Fibroblast of skin of left biceps (primary cell): ENCODE results near the gene IPO9.
"Not testable (repeated sequence)": the region's sequence is repeated elsewhere in the genome, so short reads cannot be mapped to it uniquely, and the experiment has no call there.

Experiments used
- DNase-seq, 2 experiments: peaks; one replicate each; pipeline ENCODE4 v3.0.0-alpha.2; 2013; ENCODE audit warnings: low read depth in 2 of 2

IPO9 gene

DNA sequence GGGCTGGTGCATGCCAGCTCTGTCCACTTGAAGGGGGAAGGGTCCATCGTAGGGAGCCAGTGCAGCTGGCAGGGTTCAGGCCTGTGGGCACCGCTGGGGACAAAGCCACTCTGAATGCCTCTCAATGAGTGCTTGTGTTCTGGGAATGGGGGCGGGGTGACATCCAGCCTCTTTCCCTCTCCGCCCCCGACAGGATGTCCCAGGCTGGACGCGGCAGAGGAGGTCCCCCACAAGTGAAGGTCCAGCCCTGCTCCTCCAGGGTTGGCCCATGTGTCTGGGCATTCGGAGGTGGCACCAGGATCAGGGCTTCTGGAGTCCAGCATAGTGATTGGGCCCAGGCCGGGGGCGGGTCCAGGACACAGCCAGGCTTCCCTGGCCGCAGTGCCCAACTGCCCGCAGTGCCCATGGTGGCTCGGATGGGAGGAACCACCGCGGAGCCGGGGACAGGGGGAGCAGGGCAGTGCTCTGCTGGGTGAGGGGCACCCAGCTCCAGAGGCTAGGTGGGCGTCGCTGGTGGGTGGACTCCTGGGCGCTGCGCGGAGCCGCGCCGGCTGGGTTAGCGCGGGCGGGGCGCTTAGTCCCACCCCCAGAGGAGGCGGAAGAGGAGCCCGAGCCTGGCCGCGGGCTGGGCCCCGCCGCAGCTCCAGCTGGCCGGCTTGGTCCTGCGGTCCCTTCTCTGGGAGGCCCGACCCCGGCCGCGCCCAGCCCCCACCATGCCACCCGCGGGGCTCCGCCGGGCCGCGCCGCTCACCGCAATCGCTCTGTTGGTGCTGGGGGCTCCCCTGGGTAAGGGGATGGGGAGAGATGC lies 59.5 kb downstream of the IPO9 start, which contains the start of gene SHISA4:
Gene SHISA4 (plus strand): TSS at position 617 of the 808 bp plus-strand sequence. CDS start 97 bp downstream, at position 714.
- no peak for DNase-seq

DNA sequence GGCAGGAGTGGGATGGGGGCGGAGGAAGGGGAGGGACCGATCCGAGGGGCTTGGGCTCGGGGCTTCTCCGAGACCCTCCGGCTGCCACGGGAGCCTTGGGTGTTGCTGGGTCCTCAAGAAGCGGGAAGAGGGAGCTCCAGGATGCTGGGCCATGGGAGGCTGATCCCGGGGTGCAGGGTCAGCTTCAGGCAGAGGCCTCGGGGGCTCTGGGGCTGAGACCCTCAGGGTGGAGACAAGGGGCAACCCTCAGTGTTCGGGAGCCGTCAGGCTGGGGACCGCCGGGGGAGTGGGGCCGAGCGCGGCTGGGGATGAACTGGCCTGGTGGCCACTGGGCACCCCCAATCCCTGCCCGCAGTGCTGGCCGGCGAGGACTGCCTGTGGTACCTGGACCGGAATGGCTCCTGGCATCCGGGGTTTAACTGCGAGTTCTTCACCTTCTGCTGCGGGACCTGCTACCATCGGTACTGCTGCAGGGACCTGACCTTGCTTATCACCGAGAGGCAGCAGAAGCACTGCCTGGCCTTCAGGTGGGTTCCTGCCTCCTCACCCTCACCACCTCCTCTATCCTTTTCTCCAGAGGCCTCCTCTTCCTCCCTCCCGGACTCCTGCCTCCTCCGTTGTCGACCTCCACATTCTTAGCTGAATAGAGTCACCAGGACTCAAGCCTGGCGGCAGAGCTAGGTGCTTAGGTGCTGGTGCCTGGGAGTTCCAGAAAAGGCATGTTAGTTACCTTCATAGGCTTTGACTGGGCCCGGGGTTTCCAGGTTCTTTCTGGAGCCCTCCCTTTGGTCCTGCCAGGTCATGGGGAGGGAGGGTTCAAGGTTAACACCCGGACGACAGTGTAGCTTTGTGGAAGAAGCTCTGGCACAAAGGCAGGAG lies 60.4 kb downstream of the IPO9 start:
- no peak for DNase-seq

DNA sequence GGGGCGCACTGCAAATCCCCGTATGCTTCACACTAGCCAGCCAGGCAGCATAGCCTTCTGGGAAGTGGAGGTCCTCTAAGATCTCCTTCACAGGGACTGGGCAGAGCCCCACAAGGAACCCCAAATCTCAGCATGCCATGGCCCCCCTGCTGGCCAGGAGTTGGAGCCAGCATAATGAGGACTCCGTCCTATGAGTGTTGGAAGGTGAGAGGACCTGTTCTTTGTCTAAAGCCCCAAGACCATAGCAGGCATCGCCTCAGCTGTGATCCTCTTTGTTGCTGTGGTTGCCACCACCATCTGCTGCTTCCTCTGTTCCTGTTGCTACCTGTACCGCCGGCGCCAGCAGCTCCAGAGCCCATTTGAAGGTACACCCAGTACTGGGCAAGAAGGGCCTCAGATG lies 61.3 kb downstream of the IPO9 start:
- no peak for DNase-seq

DNA sequence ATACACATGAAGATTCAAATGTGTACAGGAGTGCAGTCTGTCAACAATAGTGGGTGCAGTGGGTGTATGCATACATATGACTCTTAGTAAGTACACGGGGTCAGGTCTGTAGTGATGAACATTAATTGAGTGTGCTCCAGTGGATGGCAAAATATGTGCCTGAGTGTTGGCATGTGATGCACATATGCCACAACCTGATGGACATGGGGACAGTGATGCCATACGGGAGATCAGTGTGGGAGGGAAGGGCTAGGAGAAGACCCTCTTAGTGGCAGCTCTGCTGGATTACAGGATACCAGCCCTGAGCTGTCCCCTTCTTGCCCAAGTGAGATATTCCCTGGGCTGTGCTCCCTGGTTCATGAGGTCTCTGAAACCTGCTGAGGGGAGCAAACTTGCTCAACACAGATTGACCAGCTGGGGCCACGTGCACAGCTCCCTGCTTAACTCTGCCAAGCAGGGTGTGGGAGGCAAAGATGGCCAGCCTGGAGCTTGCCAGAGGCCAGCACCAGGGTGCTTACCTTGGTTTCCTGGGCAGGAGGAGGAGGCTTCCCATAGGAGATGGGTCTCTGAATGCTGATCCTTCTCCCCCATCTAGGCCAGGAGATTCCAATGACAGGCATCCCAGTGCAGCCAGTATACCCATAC lies 62.0 kb downstream of the IPO9 start:
- no peak for DNase-seq

DNA sequence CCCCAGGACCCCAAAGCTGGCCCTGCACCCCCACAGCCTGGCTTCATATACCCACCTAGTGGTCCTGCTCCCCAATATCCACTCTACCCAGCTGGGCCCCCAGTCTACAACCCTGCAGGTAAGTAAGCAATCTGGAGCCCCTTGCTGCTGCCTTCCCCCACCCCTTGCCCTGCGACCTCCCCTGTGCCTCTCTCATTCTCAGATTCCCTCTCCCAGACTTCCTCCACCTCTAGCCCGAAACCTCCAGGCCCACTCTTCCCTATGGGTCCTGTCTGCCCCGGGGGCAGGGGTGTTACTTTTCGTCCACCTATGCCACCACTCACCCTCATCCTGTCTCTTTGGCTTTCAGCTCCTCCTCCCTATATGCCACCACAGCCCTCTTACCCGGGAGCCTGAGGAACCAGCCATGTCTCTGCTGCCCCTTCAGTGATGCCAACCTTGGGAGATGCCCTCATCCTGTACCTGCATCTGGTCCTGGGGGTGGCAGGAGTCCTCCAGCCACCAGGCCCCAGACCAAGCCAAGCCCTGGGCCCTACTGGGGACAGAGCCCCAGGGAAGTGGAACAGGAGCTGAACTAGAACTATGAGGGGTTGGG lies 62.6 kb downstream of the IPO9 start:
- no peak for DNase-seq

DNA sequence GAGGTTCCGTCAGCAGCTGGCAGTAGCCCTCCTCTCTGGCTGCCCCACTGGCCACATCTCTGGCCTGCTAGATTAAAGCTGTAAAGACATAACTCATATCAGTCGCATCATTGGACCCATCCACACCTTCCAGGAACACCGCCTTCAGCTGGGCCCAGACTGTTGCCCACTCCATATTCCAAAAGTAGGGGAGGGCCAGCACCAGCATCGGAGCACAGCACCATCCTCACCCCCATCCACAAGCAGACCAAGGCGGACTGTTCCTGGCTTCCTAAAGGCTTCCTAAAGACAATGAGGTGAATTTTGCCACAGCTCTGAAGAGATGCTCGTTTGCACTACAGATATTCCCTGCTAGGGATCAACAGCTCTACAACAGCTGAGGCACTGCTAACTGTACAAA lies 63.3 kb downstream of the IPO9 start:
- DNase-seq: no peak

DNA sequence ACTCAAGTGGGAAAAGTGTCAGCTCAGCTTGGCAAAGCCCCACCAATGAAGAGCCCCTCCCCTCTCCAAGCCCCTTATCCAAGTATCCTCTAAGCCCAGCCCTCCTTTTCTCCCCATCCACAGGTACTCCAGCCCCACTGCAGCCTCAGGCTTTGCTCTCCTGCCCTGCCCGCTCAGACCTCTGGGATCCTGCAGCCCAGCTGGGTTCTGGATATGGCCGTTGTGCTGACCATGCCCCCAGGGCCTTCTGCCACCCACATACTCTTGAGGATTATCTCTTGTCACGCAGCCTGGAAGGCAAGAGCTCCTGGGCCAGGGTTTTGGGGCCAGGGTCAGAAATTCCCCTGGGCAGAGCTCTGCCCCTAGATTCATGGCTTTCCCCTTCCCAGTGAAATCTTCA lies 64.5 kb downstream of the IPO9 start:
- no peak for DNase-seq

DNA sequence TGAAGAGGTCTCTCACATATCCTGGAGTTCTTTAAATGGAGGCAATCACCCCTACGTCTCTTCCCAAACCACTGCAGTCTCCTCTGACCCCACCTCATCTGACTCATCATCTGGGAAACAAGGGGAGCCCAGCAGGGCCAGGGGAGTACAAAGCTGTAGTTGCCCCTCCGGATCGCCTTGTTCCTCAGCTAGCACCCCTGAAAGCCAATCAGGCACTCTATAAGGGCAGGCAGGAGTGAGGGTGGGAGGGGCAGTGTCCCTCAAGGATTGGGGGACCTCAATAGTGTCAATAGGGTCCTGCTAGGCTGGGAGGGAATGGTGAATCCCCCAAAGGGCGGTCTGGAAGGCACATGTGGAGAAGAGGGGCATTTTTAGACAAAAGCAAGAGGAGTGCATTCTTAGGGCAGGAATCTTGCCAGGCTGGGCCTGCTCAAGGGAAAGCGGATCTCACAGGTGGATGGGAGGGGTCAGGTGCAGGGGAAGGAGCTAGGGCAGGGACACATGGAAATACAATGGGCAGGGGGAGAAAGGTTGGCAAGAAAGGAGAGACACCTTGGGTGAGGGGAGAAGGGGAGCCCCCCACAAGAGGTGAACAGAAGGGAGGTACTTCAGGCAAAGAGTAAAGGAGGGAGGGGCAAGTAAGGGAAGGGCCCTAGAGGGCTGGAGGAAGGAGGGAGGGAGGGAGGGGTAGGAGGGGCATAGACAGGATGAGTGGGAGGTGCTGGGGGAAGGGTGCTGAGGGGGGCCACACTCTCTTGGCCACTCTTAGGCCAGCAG lies 65.6 kb downstream of the IPO9 start:
- DNase-seq: no peak

DNA sequence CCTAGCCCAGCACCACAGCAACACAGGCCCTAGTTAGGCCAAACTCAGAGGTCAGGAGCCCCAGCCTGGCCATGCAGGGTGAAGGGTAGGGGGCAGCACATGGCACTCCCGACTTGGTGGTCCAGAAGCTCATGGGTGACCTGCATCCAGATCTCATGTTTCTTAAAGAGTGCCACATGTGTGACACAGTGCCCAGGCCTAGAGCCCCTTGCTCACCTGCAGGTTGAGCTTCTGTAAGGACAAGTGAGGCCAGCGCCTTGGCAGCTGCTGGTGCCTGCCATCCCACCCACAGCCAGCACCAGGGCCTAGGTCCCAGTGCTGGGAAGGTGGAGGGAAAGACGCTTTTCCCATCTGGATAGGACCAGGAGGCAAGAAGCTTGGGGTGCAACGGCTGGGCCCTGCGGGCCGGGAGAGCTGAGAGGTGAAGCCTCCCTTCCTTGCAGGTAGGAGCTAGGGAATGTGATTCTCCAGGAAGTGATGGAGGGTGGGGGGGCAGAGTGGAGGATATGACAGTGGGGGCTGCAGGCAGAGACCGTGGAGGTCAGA lies 66.2 kb downstream of the IPO9 start:
- DNase-seq: no peak

DNA sequence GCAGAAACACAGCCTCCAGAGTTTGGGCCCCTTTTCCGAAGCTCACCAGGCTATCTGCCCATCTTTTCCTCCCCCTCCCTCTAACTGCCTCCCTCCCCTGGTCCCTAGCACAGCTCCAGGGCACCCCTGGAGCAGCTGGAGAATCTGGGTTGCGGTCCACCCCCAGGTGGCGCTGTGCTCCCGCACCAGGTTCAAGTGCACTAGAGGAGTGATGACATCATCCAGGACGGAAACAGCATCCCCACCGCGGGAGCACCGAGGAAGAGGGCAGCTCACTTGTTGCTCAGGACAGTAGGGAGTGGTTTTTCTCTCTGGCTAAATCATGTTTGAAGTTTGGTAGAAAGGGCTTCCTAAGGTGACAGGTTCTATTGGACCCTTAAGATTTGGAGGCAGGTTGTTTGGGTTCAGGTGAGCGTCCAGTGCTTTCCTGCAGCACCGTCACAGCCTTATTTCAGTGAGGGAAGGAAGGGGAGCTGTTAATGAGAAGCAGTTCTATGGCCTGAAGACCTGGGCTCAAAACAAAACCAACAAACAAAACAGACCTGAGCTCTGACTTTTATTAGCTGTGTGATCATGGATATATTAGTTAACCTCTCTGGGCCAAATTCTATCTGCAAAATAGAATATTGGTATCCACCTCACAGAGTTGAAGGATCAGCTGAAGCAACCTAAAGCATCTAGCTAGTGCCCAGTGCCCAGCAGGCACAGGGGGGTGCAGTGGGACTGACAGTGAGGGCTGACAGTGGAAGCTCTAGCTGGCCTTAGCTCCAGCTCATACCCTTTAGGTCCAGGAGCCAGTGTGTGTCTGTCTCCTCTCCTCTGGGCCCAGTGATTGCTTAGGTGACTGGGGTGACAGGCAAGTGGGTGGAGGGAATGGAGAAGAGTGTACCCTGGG lies 67.2 kb downstream of the IPO9 start:
- peak; percentile 65 to 73 for DNase-seq

DNA sequence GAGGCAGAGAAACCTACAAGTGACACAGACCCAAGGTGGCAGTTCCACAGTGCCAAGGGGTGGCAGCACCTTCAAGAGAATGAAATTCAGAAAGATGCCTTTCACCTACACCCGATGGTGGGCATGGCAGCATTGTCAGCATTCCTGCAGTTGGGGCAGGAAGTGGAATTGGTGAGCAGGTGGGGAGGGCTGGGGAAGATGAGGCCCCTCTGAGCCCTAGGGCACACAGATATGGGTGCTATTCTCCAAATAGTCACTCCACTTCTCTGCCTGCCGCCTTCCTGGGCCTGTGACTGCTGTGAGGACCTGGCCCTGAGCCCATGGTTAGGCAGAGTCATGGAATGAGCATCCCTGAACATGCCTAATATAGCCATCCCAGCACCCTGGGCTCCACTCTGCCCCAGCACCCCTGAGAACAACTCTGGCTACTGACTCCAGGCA lies 68.0 kb downstream of the IPO9 start:
- DNase-seq: peak; percentile 37 to 39

DNA sequence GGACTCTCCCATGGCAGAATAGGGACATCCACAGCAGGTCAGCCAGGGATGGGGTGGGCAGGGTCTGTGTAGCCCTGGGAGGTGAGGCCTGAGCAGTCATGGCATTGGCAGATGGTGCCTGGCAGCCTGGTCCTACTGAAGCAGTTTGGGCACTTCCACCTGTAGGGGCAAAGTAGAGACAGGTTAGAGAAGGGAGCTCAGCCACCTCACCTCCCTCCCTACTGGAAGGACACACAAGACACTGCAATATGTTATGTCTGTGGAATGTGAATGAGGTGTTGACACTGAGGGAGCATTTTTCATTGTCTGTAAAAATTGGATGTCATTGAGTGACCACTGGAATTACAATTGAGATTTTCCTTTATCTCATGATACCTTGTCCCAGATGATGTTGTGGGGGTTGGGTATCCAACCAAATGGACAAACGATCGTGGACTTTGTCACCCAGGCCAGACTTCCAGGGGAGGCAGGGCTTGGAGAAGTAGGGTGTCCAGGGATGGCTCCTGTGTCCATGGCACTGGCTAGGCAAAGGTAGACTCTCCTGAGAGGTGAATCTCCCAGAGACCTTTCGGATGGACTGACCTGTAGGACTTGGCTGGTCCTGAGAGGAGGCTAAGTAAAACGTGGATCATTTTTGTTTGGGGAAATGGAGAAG lies 69.4 kb downstream of the IPO9 start:
- DNase-seq: no peak

DNA sequence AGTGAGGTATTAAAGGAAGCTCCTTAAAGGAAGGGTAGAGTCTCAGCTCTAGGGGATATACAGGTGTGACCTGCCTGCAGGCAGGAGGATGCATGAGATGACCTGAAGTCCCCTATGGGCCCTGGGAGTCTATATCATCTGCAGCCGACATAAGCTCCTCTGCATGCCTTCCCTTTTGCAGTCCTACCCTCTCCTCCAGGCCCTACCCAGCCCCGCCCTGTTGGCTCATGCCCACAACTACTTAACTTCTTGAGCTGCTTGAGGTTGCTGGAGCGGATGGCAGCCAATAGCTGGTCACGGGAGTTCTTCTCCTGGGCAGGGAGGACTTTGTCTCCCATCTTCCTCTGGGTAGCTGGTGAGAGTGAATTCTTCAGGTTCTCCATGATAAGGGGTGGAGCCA lies 70.0 kb downstream of the IPO9 start:
- no peak for DNase-seq

DNA sequence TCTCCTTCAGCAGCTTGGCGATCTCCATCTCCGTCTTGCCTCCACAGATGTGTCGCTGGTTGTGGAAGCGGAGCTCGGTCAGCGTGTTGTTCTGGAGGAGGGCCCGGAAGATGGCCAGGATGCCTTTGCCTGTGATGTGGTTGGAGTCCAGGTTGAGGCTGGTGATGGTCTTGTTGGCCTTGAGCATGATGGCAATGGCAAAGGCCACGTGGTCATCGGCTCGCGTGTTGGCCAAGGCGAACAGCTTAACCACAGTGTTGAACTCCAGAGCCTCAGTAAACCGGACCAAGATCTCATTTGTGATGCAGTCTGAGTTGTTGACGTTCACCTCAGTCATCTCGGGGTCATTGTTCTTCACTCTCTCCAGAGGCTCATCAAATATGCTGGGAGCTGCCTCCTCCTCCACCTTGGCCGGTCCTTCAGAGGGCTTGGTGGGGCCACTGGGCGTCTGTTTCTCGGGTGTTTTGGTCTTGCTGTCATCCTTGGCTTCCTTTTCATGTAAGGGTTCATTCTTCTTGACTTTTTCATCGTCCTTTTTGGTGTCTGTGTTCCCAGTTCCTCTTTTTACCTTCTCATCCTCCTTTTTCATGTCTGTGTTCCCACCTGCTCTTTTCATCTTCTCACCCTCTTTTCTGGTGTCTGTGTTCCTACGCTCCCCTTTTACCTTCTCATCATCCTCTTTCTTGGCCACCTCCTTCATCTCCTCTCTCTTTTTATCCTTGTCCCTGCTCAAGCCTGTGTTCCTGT lies 70.9 kb downstream of the IPO9 start:
- no peak for DNase-seq

DNA sequence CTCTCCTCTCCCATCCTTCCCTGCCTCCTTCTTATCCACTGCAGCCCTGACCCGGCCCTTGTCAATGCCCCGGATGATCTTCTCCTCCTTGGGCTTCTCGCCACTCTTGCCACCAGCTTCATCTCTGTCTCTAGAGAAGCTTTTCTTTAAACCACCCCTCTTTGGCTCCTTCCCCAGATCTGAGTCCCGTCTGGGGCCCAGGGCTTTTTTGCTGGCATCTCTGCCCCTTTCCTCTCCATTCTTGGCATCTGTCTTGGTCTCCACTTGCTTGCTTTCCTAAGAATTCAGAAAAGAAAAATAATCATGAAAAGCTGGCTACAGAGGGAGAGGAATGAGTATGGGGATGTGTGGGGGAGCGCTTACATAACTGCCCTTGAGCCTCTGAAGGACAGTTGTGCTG lies 71.5 kb downstream of the IPO9 start:
- DNase-seq: no peak

DNA sequence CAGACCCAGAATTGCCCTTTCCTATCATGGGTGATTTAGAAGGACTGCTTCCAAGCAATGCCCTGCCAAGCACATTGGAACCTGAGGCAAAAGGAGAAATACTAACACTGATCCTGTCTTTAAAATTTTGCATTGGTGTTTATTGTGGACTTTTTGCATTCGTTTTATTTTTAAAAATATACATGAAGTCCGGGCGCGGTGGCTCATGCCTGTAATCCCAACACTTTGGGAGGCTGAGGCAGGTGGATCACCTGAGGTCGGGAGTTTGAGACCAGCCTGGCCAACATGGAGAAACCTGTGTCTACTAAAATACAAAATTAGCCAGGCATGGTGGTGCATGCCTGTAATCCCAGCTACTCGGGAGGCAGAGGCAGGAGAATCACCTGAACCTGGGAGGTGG lies 72.1 kb downstream of the IPO9 start:
- not testable (repeated sequence) for DNase-seq

DNA sequence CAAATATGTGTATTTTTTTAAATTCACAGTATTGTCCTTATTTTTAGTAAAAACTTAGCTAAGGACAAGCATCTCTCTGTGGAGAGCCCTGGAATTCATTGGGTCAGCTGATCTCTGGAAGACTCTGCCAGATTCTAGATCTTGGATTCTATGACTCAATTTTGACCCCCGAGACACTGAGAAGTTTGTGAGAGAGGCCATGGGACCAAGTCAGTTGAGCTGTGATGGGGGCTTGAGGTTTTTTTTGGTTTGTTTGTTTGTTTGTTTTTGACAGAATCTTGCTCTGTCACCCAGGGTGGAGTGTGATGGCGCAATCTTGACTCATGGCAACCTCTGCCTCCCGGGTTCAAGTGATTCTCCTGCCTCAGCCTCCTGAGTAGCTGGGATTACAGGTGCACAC lies 73.2 kb downstream of the IPO9 start:
- no peak for DNase-seq

DNA sequence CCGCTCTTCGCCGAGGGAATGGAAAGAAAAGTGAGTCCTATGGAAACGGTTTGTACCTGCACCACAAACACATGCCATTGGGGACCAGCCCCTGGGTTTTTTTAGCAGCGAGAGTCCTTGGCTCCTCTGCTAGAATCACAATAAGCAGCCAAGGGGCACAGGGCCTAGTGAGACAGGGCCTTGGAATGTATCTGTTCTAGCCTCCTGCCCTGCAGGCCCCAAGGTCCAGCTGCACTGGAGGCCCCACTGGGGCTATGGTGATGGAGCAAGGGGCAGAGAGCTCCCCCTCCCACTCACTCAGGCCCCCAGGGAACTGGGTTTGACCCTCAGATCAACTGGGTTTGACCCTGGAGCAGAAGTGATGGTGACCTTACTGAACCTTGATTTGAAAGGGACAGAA lies 74.2 kb downstream of the IPO9 start:
- DNase-seq: no peak

DNA sequence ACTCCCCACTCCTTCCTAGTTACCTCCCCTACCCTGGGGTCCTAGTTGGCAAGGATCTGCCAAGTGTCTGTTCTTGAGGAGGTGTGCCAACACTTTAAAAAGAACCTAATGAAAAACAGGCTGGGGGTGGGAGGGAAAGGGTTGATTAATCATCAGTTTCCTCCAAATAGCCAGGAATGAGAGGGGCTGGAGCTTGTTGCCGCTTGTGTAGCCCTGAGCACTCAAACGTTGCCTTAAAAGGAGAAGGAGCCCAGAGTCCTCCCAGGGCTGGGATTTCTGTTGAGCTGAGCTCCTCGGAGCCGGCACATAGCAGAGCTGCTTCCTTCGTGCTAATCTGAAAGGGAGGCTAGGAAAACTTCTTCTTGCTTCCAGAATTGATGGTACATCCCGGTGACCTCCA lies 75.6 kb downstream of the IPO9 start:
- DNase-seq: peak; percentile 97 to 98
